Naive thymus-derived CD8-positive, alpha-beta T cell (primary cell): ENCODE results near the gene OR4M1. TPM values are rescaled to one million over a fixed set of nuclear protein-coding genes. Genes with fewer than 3 reads are reported as not detected.

Experiments
- ATAC-seq, 2 donors: fragments of 150-1000 bp; cut with Tn5 transposase in 1 of 2; sonication (Bioruptor Pico), chemical (Tn5 transposase) in 1 of 2; 1 replicate in 1 of 2; 2 replicates in 1 of 2; pipeline ENCODE4 v1.10.0; 2021; ENCODE audit warnings: mild to moderate bottlenecking in 2 of 2, moderate library complexity in 2 of 2
- POLR2A ChIA-PET: fragments of 350-600 bp; sonication (Branson Sonifier 250); formaldehyde crosslinking; loops from one replicate; lab custom pipeline; 2021; ENCODE audit warnings: antibody characterized with exemption; lab: Charles Lee
- DNase-seq, 10 donors: peaks; one replicate each; pipeline versions ENCODE4 v3.0.0 to v3.0.0-alpha.2; 2020 to 2022
- H3K27ac Mint-ChIP-seq, 10 donors: one replicate each; pipeline ENCODE4 v1.8.0; 2020 to 2022; ENCODE audit warnings: mild to moderate bottlenecking in 10 of 10, mixed read lengths in 10 of 10, moderate library complexity in 4 of 10, inconsistent platforms in 1 of 10
- H3K27me3 Mint-ChIP-seq, 5 donors: one replicate each; pipeline ENCODE4 v1.8.0; 2021 to 2022; ENCODE audit warnings: mixed read lengths in 5 of 5
- H3K36me3 Mint-ChIP-seq, 3 donors: one replicate each; pipeline ENCODE4 v1.8.0; 2020 to 2022; ENCODE audit warnings: mixed read lengths in 3 of 3, mild to moderate bottlenecking in 2 of 3, inconsistent platforms in 1 of 3
- H3K4me1 Mint-ChIP-seq, 4 donors: one replicate each; pipeline ENCODE4 v1.8.0; 2021 to 2022; ENCODE audit warnings: mixed read lengths in 4 of 4
- H3K4me3 Mint-ChIP-seq, 10 donors: one replicate each; pipeline ENCODE4 v1.8.0; 2020 to 2022; ENCODE audit warnings: mild to moderate bottlenecking in 10 of 10, mixed read lengths in 10 of 10, moderate library complexity in 6 of 10, inconsistent platforms in 1 of 10
- H3K9me3 Mint-ChIP-seq, 9 donors: one replicate each; pipeline ENCODE4 v1.8.0; 2020 to 2022; ENCODE audit warnings: mixed read lengths in 9 of 9, mild to moderate bottlenecking in 3 of 9, inconsistent platforms in 1 of 9, moderate library complexity in 1 of 9
- polyA plus RNA-seq, 3 donors: library from polyadenylated mRNA; unstranded; fragments of 300-500 nt; fragmentation: Illumina TruSeq; gene quantifications; one replicate each; pipeline ENCODE4 v1.2.3, GENCODE V29; 2021
- total RNA-seq, 8 experiments: library from RNA in 2 of 8; stranded (reverse) in 2 of 8; gene quantifications; one replicate each; pipeline ENCODE4 v1.2.3 and lab custom pipeline; 2021 to 2026

The OR4M1 gene
- total and polyA plus RNA-seq, 5 experiments from 2014 or later = not detected

DNA sequence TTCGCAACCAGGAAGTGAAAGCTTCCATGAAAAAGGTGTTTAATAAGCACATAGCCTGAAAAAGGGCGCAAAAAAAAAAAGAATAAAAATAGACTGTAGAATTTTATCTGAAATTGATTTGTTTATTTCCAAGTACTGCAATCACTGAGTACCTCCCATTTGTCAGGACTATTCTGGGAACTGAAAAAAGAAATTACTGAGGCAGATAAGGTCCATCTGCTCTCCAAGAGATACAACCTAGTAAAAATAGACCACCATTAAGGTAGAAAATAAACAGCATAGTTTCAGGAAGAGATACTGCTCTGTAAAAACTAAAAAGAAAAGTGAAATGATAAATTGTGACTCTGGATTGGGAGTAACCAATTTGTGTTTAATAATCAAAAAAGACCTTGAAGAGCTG, 55.0 kb downstream of the OR4M1 start:
- DNase-seq = no peak
- peaks cover 0 to under 1% (median 0%) of the 10 kb centered on the region in 3 donors for H3K36me3 Mint-ChIP-seq
- POLR2A ChIA-PET = no interaction called here
- H3K4me3 Mint-ChIP-seq = no peak overlapping the region
- H3K4me1 Mint-ChIP-seq = no peaks in the 10 kb centered on the region
- ATAC-seq = no peak
- no peak overlapping the region for H3K27ac Mint-ChIP-seq
- H3K27me3 Mint-ChIP-seq = no peaks in the 10 kb centered on the region
- H3K9me3 Mint-ChIP-seq = peaks cover 0 to 6% (median 0%) of the 10 kb centered on the region in 9 donors

Other genes starting within 250 kb of the OR4M1 start
- gene OR11H2, start 59.6 kb upstream of the OR4M1 start, total RNA-seq = not detected
- not detected for gene OR11H2, start 59.6 kb upstream of the OR4M1 start, polyA plus RNA-seq
- gene OR4Q3, start 29.9 kb upstream of the OR4M1 start, total RNA-seq = not detected
- gene OR4Q3, start 29.9 kb upstream of the OR4M1 start, polyA plus RNA-seq = not detected
- not detected for gene OR4N2, start 30.3 kb downstream of the OR4M1 start, total RNA-seq
- not detected for gene OR4N2, start 30.3 kb downstream of the OR4M1 start, polyA plus RNA-seq
- gene OR4K2, start 101.6 kb downstream of the OR4M1 start, total RNA-seq = not detected
- gene OR4K2, start 101.6 kb downstream of the OR4M1 start, polyA plus RNA-seq = not detected
- not detected for gene OR4K5, start 147.1 kb downstream of the OR4M1 start, total RNA-seq
- gene OR4K5, start 147.1 kb downstream of the OR4M1 start, polyA plus RNA-seq = not detected
- not detected for gene OR4K1, start 157.4 kb downstream of the OR4M1 start, total RNA-seq
- gene OR4K1, start 157.4 kb downstream of the OR4M1 start, polyA plus RNA-seq = not detected
- gene OR4K15, start 202.1 kb downstream of the OR4M1 start, total RNA-seq = not detected
- not detected for gene OR4K15, start 202.1 kb downstream of the OR4M1 start, polyA plus RNA-seq
- gene OR4Q2, start 228.7 kb downstream of the OR4M1 start, total RNA-seq = not detected
- not detected for gene OR4Q2, start 228.7 kb downstream of the OR4M1 start, polyA plus RNA-seq
- not detected for gene OR4K14, start 245.8 kb downstream of the OR4M1 start, total RNA-seq
- gene OR4K14, start 245.8 kb downstream of the OR4M1 start, polyA plus RNA-seq = not detected